ENCODE results near the gene MYO1B.

- TF ChIP-seq CTCF (conservative IDR thresholded peaks at IDR 0.05; ENCODE audit: low read depth, low read length) (no peak), EZH2 (IDR thresholded peaks at IDR 0.05; ENCODE audit: borderline replicate concordance, low read depth, low read length, poor library complexity, severe bottlenecking) (no peak)
These were observed 20.1 kb upstream of the MYO1B start for GRCh38 chr2:191225126-191225525.

All from A673 (cell line).